Limb (tissue), 2 donors: ENCODE results near the gene C4B.
"Not testable (repeated sequence)": the region's sequence is repeated elsewhere in the genome, so short reads cannot be mapped to it uniquely, and the experiment has no call there.

Source experiments
- DNase-seq, 2 donors: peaks; one replicate each; pipeline ENCODE4 v3.0.0-alpha.2; 2016; ENCODE audit errors: extremely low spot score in 2 of 2

Gene C4B

DNA sequence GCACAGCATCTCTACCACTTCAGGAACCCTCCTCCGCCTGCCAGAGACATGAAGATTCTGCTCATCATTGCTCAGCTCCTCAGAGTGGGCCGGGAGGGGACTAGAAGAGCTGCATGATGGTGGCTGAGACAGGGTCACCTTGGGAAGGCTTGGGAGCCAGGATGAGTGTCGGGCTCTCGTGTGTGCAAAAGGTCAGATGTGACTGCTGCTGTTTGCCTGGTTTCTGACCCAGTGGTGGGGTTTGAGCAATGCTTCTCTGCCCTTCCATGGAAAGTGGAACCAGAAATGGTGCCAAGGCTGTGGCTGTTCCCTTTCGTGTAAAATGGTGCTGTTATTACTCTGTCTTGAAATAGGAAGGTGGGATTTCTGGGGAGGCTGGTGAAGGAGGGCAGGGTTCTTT, 33.6 kb upstream of the C4B start:
- not testable (repeated sequence) for DNase-seq

DNA sequence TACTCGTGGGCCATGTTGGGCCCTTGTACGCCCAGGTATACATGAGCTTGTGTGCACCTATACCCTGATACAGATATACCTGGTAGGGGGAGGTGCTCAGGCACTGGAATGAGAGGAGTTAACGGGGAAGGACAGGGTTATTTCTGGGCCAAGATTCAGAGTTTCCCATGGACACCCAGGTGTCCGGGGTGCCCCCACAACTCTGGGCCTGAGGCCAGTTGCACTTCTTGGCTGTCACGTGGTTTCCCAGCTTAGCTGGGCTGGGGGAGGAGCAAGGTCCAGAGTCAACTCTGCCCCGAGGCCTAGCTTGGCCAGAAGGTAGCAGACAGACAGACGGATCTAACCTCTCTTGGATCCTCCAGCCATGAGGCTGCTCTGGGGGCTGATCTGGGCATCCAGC, 32.9 kb upstream of the C4B start, which contains the start of gene C4A:
TSS of gene C4A (plus strand) at position 314 of the 400 bp plus-strand sequence. CDS start at position 365, 51 bp downstream.
- not testable (repeated sequence) for DNase-seq

GRCh38 chr6:31989363-31989762, 25.2 kb upstream of the C4B start:
- DNase-seq = not testable (repeated sequence)

DNA sequence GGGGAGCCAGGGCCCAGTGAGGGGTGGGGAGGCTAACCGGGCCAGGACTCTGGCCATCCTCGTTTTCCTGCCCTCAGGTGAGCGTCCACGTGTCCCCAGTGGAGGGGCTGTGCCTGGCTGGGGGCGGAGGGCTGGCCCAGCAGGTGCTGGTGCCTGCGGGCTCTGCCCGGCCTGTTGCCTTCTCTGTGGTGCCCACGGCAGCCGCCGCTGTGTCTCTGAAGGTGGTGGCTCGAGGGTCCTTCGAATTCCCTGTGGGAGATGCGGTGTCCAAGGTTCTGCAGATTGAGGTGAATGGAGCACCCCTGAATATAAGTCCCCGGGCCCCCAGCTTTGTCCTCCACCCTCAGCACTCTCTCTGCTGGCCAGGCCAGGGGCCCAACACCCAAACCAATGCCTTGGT, 20.2 kb upstream of the C4B start:
- not testable (repeated sequence) for DNase-seq

- not testable (repeated sequence) for DNase-seq
These were observed 18.2 kb upstream of the C4B start for GRCh38 chr6:31996385-31996784.

DNA sequence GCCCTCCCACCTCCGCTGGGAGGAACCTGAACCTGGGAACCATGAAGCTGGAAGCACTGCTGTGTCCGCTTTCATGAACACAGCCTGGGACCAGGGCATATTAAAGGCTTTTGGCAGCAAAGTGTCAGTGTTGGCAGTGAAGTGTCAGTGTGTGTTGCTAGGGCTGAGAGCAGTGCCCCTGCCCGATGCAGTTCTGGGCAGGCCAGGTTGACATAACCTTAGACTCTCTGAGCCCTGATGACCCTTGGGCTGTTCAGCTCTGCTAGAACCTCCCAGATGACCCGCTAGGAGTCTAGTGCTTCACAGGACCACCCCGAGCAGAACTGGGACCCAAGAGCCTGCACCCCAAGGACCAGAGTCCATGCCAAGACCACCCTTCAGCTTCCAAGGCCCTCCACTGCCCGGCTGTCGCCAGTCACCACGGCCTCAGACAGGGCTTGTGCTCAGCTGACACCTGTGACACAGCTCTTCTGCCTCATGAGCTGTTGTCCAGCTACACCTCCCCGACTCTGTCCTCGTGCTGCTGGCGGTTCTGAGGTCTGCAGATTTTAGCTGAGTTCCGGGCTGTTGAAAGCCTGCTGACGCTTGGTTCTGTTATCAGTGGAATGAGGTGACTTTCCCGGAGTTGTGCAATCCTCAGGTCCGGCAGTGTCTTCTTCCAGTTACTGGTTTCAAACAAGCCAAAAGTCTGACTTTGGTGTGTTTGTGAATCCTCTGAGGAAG, 11.9 kb upstream of the C4B start:
- DNase-seq = not testable (repeated sequence)

DNA sequence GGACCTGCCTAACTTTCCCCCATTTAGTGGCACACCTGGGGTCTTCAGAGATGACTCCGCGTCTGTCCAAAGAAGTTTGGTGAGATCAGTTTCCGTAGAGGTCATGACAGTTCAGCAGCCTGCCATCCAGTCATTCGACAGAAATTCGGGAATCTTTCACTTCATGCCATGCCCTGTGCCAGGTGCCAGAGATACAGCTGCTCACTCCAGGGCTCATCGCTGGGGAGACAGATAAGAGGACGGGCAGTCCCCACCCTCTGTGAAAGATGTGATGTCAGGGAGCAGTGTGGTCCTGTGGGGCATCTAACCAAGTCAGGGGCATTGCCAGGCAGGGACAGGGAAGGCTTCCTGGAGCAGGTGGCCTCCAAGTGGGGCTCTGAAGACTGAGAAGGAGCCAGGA, 11.3 kb upstream of the C4B start:
- not testable (repeated sequence) for DNase-seq

- DNase-seq = not testable (repeated sequence)
These were observed 10.2 kb upstream of the C4B start for GRCh38 chr6:32004393-32004792.

DNA sequence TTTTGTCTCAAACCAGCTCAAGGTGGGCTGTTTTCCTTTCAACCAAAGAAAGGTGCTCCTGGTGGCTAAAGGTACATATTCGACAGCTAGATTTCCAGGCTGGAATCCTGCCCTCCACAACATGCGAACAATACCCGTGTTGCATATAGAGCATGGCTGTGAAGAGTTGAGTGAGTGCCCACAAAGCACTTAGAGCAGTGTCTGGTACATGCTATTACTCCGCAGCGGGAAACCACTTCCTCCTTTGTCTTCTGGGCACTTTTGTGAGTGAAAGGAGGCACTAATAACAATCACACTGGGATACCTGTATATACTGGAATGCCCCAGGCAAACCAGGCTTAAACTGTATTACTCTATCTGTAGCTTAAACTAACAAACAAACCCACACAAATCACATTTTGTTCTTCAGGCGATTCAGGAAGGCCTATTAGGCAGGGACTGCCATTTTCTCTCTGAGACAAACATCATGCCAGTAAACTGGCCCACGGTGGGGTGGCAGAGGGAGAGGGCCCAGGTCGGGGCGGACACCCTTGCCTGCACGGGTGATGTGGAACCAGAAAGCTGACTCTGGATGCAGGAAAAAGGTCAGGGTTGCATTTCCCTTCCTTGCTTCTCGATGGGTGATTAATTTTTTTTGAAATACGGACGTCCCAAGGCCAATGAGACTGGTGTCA, 9.6 kb upstream of the C4B start:
- DNase-seq = not testable (repeated sequence)

GRCh38 chr6:32005538-32005880, 9.1 kb upstream of the C4B start:
- DNase-seq = not testable (repeated sequence)

GRCh38 chr6:32005991-32006529, 8.5 kb upstream of the C4B start:
- DNase-seq = not testable (repeated sequence)

DNA sequence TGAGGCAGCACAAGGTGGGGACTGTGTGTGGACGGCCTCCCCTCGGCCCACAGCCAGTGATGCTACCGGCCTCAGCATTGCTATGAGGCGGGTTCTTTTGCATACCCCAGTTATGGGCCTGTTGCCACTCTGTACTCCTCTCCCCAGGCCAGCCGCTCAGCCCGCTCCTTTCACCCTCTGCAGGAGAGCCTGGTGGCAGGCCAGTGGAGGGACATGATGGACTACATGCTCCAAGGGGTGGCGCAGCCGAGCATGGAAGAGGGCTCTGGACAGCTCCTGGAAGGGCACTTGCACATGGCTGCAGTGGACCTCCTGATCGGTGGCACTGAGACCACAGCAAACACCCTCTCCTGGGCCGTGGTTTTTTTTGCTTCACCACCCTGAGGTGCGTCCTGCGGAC, 7.5 kb upstream of the C4B start:
- not testable (repeated sequence) for DNase-seq

DNA sequence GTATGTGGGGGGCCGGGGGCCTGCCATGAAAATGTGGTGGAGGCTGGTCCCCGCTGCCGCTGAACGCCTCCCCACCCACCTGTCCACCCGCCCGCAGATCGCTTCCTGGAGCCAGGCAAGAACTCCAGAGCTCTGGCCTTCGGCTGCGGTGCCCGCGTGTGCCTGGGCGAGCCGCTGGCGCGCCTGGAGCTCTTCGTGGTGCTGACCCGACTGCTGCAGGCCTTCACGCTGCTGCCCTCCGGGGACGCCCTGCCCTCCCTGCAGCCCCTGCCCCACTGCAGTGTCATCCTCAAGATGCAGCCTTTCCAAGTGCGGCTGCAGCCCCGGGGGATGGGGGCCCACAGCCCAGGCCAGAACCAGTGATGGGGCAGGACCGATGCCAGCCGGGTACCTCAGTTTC, 6.6 kb upstream of the C4B start:
- DNase-seq = not testable (repeated sequence)

DNA sequence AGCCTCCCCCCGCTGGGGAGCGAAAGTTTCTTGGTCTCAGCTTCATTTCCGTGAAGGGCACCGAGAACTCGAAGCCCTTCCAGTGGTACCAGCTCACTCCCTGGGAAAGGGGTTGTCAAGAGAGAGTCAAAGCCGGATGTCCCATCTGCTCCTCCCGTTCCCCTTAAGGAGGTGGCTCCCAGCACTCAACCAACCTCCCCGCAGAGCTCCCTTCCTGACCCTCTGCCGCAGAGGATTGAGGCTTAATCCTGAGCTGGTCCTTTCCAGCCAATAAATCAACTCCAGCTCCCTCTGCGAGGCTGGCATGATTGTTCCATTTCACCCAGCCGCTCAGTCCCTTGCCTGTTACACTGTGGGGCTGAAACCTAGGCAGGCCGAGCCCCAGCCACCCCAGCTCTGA, 6.0 kb upstream of the C4B start:
- not testable (repeated sequence) for DNase-seq

- not testable (repeated sequence) for DNase-seq
These were observed 5.1 kb upstream of the C4B start for GRCh38 chr6:32009537-32009936.

GRCh38 chr6:32010856-32011530, 3.6 kb upstream of the C4B start:
- peak in 1 of 2 donors; percentile 20 for DNase-seq

GRCh38 chr6:32012941-32013617, 1.5 kb upstream of the C4B start:
- DNase-seq = not testable (repeated sequence)

GRCh38 chr6:32013738-32014137, 857 bp upstream of the C4B start:
- DNase-seq = not testable (repeated sequence)

DNA sequence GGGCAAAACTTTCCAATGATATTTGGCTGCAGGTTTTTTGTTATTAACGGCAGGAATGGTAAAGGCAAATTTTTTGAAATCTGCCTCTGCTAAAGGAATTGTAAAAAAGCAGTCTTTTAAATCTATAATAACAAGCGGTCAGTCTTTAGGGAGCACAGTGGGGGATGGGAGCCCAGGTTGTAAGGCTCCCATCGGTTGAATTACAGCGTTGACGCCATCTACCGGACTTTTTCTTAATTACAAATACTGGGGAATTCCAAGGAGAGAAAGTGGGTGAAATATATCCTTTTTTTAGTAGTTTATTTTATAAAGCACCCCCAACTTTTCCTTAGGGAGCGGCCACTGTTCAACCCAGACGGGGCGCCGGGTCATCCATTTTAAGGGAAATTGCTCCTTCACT, 7.5 kb downstream of the C4B start:
- not testable (repeated sequence) for DNase-seq

GRCh38 chr6:32028631-32029030, 14.0 kb downstream of the C4B start:
- not testable (repeated sequence) for DNase-seq

GRCh38 chr6:32029553-32029952, 15.0 kb downstream of the C4B start:
- not testable (repeated sequence) for DNase-seq
